Transverse colon (tissue), 4 donors: Measurements from ENCODE around the gene FGGY. TPM values are rescaled to one million over a fixed set of nuclear protein-coding genes. Genes with fewer than 3 reads are reported as not detected.

ENCODE experiments used
- DNase-seq: peaks from one replicate; pipeline ENCODE4 v3.0.0-alpha.2; 2019
- H3K27ac ChIP-seq, 4 donors: fragments of 200-600 bp; sonication (generic); 2 replicates each; pipeline ENCODE4 v1.5.1; 2016 to 2018; ENCODE audit warnings: inconsistent platforms in 4 of 4
- H3K27me3 ChIP-seq: fragments of 200-600 bp; sonication (generic); 2 replicates; pipeline ENCODE4 v1.5.1; 2017; ENCODE audit warnings: inconsistent platforms
- H3K36me3 ChIP-seq, 4 donors: fragments of 200-600 bp; sonication (generic); 2 replicates each; pipeline ENCODE4 v1.5.1; 2017 to 2019; ENCODE audit warnings: inconsistent platforms in 4 of 4
- H3K4me1 ChIP-seq, 4 donors: fragments of 200-600 bp; sonication (generic); 2 replicates each; pipeline ENCODE4 v1.5.1; 2017 to 2020; ENCODE audit warnings: inconsistent platforms in 4 of 4
- H3K4me3 ChIP-seq, 4 donors: fragments of 200-600 bp; sonication (generic); 1 replicate in 1 of 4; 2 replicates in 3 of 4; pipeline versions ENCODE4 v1.5.1 to v1.6.1; 2017 to 2019; ENCODE audit warnings: inconsistent platforms in 4 of 4
- H3K9me3 ChIP-seq, 2 donors: fragments of 200-600 bp; sonication (generic); 2 replicates each; pipeline ENCODE4 v1.5.1; 2017 to 2019; ENCODE audit warnings: inconsistent platforms in 2 of 2
- CTCF ChIP-seq, 5 experiments: fragments of 200-600 bp in 3 of 5; fragments of 450-650 bp in 2 of 5; sonication (generic) in 3 of 5; IDR thresholded peaks; 1 replicate in 2 of 5; 2 replicates in 3 of 5; pipeline ENCODE4 v1.5.1; 2016 to 2017; ENCODE audit warnings: antibody characterized with exemption in 5 of 5, inconsistent platforms in 3 of 5, mild to moderate bottlenecking in 2 of 5, moderate library complexity in 1 of 5
- EP300 ChIP-seq: sonication (generic); formaldehyde crosslinking; IDR thresholded peaks from one replicate; pipeline ENCODE4 v1.6.1; 2017; ENCODE audit warnings: antibody characterized with exemption, low read depth
- POLR2A ChIP-seq: fragments of 450-650 bp; IDR thresholded peaks from one replicate; pipeline ENCODE4 v1.6.1; 2016; ENCODE audit warnings: antibody characterized with exemption, mild to moderate bottlenecking, moderate library complexity
- POLR2AphosphoS5 ChIP-seq, 3 donors: sonication (generic); formaldehyde crosslinking; IDR thresholded peaks; one replicate each; pipeline ENCODE4 v1.6.1; 2016; ENCODE audit warnings: antibody characterized with exemption in 3 of 3
- WGBS, 2 donors: methylation state at CpG; one replicate each; pipeline ENCODE4 v1.1.5; 2018; ENCODE audit warnings: low coverage in 1 of 2; 5-methylcytosine and 5-hydroxymethylcytosine counted together
- in situ Hi-C, 4 donors: fragments of 200-750 bp; cut with MboI; loops; one replicate each; pipeline versions ENCODE4 v1.15.0 to v1.15.1; 2017; ENCODE audit warnings: low sequenced_read_pairs in 3 of 4, low pct_ligation_motif_present in 1 of 4, low pct_unique_long_range_greater_than_20kb in 1 of 4
- intact Hi-C: fragments of 100-400 bp; cut with DNase I; formaldehyde crosslinking; loops from one replicate; pipeline ENCODE4 v1.15.1; 2023; ENCODE audit warnings: low total_unique reads
- total RNA-seq, 4 donors: library from RNA; depleted of rRNA; stranded (reverse); fragments of >200 nt; gene quantifications; one replicate each; pipeline ENCODE4 v1.1.0, GENCODE V29; 2016

The FGGY gene
- total RNA-seq, 4 donors from 2014 or later = 18.2 to 97.7 (median 27.1) TPM

- H3K36me3 ChIP-seq = no peaks in the 10 kb centered on the region
- 37 to 63% methylated on average over 1 of the region's 1 CpG for WGBS, 2 donors
- H3K9me3 ChIP-seq = no peaks in the 10 kb centered on the region
- DNase-seq = no peak
- no peak overlapping the region for H3K4me3 ChIP-seq
- intact Hi-C loops (no loop called here), in situ Hi-C loops (no loop called here)
- H3K4me1 ChIP-seq = peaks cover 0 to 31% (median 7%) of the 10 kb centered on the region in 4 donors
- TF ChIP-seq EP300 (no peak), POLR2AphosphoS5 (IDR thresholded peaks at IDR 0.05) (peak in 1 of 3 donors; percentile 58)
- H3K27ac ChIP-seq = no peak overlapping the region
- no peaks in the 10 kb centered on the region for H3K27me3 ChIP-seq
These were observed 124.5 kb downstream of the FGGY start for GRCh38 chr1:59421232-59421920.

- no peaks in the 10 kb centered on the region for H3K27me3 ChIP-seq
- 14 to 50% methylated on average over 3 to 6 of the region's 6 CpGs for WGBS, 2 donors
- peaks cover 0 to 31% (median 7%) of the 10 kb centered on the region in 4 donors for H3K4me1 ChIP-seq
- no peaks in the 10 kb centered on the region for H3K36me3 ChIP-seq
- no peak overlapping the region for H3K4me3 ChIP-seq
- no peaks in the 10 kb centered on the region for H3K9me3 ChIP-seq
- peak overlapping the region in 2 of 4 donors; percentile 6 to 28 for H3K27ac ChIP-seq
- intact Hi-C loops (no loop called here), in situ Hi-C loops (no loop called here)
- TF ChIP-seq POLR2A (no peak), CTCF (IDR thresholded peaks at IDR 0.05) (no peak), EP300 (no peak), POLR2AphosphoS5 (IDR thresholded peaks at IDR 0.05) (no peak)
- peak; percentile 72 for DNase-seq
These were observed 126.2 kb downstream of the FGGY start for GRCh38 chr1:59422921-59423575.

- intact Hi-C loops = no loop called here
- 80 to 91% methylated on average over 1 to 7 of the region's 7 CpGs for WGBS, 2 donors
- Histone ChIP-seq H3K9me3 (no peaks in the 10 kb centered on the region), H3K27me3 (no peaks in the 10 kb centered on the region), H3K4me1 (peaks cover 0 to 22% (median 7%) of the 10 kb centered on the region in 4 donors), H3K27ac (no peak overlapping the region), H3K36me3 (no peaks in the 10 kb centered on the region), H3K4me3 (no peak overlapping the region)
- TF ChIP-seq CTCF (IDR thresholded peaks at IDR 0.05) = no peak
- TF ChIP-seq EP300 = no peak
- no peak for TF ChIP-seq POLR2AphosphoS5 (IDR thresholded peaks at IDR 0.05)
- DNase-seq = no peak
- in situ Hi-C loops = no loop called here
These were observed 130.3 kb downstream of the FGGY start for GRCh38 chr1:59427155-59427554.

GRCh38 chr1:59427784-59428183 is 130.9 kb downstream of the FGGY start:
- Histone ChIP-seq H3K36me3 (no peaks in the 10 kb centered on the region), H3K27ac (no peak overlapping the region), H3K27me3 (no peaks in the 10 kb centered on the region), H3K4me3 (no peak overlapping the region), H3K9me3 (no peaks in the 10 kb centered on the region), H3K4me1 (peaks cover 0 to 22% (median 5%) of the 10 kb centered on the region in 4 donors)
- intact Hi-C loops (no loop called here), in situ Hi-C loops (no loop called here)
- TF ChIP-seq EP300 (no peak), POLR2A (no peak), CTCF (IDR thresholded peaks at IDR 0.05) (no peak), POLR2AphosphoS5 (IDR thresholded peaks at IDR 0.05) (no peak)
- no peak for DNase-seq
